PC-9 (cell line): ENCODE measurements around the gene TP53I3.
"Not testable (repeated sequence)": the region's sequence is repeated elsewhere in the genome, so short reads cannot be mapped to it uniquely, and the experiment has no call there.

Experiments used
- EZH2 ChIP-seq: fragments of 200-600 bp; sonication (generic); IDR thresholded peaks from 2 replicates; pipeline ENCODE4 v1.8.0; 2017; ENCODE audit warnings: antibody characterized with exemption, low read depth
- TF ChIP-seq, protein P1 (sequence below): fragments of 200-600 bp; sonication (generic); conservative IDR thresholded peaks from 2 replicates; pipeline ENCODE4 v1.6.1; 2017; ENCODE audit warnings: mixed run types, antibody characterized with exemption, mild to moderate bottlenecking, moderate library complexity

DNA sequence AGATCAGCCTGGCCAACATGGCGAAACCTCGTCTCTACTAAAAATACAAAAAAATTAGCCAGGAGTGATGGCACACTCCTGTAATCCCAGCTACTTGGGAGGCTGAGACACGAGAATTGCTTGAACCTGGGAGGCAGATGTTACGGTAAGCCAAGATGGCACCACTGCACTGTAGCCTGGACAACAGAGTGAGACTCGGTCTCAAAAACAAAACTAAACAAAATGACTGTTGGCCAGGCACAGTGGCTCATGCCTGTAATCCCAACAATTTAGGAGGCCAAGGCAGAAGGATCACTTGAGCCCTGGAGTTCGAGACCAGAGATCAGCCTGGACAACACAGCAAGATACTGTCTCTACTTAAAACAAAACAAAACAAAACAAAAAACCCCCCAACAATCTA lies 41.5 kb downstream of the TP53I3 start:
- TF ChIP-seq EZH2 = not testable (repeated sequence)
- TF ChIP-seq, protein P1, sequence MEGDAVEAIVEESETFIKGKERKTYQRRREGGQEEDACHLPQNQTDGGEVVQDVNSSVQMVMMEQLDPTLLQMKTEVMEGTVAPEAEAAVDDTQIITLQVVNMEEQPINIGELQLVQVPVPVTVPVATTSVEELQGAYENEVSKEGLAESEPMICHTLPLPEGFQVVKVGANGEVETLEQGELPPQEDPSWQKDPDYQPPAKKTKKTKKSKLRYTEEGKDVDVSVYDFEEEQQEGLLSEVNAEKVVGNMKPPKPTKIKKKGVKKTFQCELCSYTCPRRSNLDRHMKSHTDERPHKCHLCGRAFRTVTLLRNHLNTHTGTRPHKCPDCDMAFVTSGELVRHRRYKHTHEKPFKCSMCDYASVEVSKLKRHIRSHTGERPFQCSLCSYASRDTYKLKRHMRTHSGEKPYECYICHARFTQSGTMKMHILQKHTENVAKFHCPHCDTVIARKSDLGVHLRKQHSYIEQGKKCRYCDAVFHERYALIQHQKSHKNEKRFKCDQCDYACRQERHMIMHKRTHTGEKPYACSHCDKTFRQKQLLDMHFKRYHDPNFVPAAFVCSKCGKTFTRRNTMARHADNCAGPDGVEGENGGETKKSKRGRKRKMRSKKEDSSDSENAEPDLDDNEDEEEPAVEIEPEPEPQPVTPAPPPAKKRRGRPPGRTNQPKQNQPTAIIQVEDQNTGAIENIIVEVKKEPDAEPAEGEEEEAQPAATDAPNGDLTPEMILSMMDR = not testable (repeated sequence)
